Skeletal muscle satellite cell (primary cell): Measurements from ENCODE around the gene MDFIC.

Source experiments
- H3K27me3 ChIP-seq: 2 replicates; pipeline ENCODE4 v1.7.0; 2013; ENCODE audit warnings: low read length; ENCODE audit not compliant: control insufficient read depth, insufficient read depth
- H3K36me3 ChIP-seq: 2 replicates; pipeline ENCODE4 v1.7.0; 2013; ENCODE audit warnings: mild to moderate bottlenecking, control low read depth, low read length; ENCODE audit not compliant: insufficient read depth
- H3K4me1 ChIP-seq: 2 replicates; pipeline ENCODE4 v1.7.0; 2013; ENCODE audit warnings: low read length; ENCODE audit not compliant: control insufficient read depth, insufficient read depth
- H3K4me2 ChIP-seq: 2 replicates; pipeline ENCODE4 v1.7.0; 2013; ENCODE audit warnings: mild to moderate bottlenecking, low read length
- H3K4me3 ChIP-seq: 2 replicates; pipeline ENCODE4 v1.7.0; 2013; ENCODE audit warnings: low read length
- H3K9ac ChIP-seq: 2 replicates; pipeline ENCODE4 v1.7.0; 2013; ENCODE audit warnings: mild to moderate bottlenecking, low read depth, low read length, moderate library complexity
- H3K9me3 ChIP-seq: replicated peaks from 2 replicates; pipeline ENCODE4 v1.7.0; 2013; ENCODE audit warnings: mild to moderate bottlenecking, control low read depth, low read length

The MDFIC gene

DNA sequence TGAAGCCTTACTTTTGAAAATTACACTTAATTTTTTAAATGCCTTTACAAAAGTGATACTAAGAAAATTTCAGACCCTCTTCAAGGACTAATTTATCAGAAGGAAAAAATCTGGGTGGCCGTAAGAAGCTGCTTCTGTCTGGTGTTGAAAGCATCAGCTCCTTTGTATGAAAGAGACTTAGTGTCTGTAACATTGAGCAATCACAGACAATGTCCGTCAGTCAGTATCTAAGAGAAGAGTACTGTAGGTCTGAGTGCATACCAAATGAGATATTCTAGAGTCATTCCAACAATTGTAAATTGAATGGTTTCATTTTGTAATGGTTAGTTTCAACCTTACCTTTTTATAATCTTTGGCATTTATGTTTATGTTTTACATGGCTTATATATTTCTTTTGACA lies 11.1 kb upstream of the MDFIC start:
- Histone ChIP-seq H3K36me3 (no peaks in the 10 kb centered on the region), H3K9me3 (no peaks in the 10 kb centered on the region), H3K4me1 (no peaks in the 10 kb centered on the region), H3K4me2 (no peak overlapping the region), H3K9ac (no peak overlapping the region), H3K4me3 (no peak overlapping the region), H3K27me3 (no peaks in the 10 kb centered on the region)

GRCh38 chr7:114911411-114911810 lies 10.5 kb upstream of the MDFIC start:
- Histone ChIP-seq H3K4me3 (no peak overlapping the region), H3K4me1 (no peaks in the 10 kb centered on the region), H3K27me3 (no peaks in the 10 kb centered on the region), H3K9me3 (no peaks in the 10 kb centered on the region), H3K9ac (no peak overlapping the region), H3K36me3 (no peaks in the 10 kb centered on the region), H3K4me2 (no peak overlapping the region)

- no peaks in the 10 kb centered on the region for H3K27me3 ChIP-seq
- H3K9me3 ChIP-seq, result no peaks in the 10 kb centered on the region
- no peaks in the 10 kb centered on the region for H3K36me3 ChIP-seq
- H3K4me2 ChIP-seq, result no peak overlapping the region
- H3K4me3 ChIP-seq, result no peak overlapping the region
- peaks cover under 1% of the 10 kb centered on the region for H3K4me1 ChIP-seq
- no peak overlapping the region for H3K9ac ChIP-seq
These were observed 5.5 kb upstream of the MDFIC start for GRCh38 chr7:114916261-114916892.

DNA sequence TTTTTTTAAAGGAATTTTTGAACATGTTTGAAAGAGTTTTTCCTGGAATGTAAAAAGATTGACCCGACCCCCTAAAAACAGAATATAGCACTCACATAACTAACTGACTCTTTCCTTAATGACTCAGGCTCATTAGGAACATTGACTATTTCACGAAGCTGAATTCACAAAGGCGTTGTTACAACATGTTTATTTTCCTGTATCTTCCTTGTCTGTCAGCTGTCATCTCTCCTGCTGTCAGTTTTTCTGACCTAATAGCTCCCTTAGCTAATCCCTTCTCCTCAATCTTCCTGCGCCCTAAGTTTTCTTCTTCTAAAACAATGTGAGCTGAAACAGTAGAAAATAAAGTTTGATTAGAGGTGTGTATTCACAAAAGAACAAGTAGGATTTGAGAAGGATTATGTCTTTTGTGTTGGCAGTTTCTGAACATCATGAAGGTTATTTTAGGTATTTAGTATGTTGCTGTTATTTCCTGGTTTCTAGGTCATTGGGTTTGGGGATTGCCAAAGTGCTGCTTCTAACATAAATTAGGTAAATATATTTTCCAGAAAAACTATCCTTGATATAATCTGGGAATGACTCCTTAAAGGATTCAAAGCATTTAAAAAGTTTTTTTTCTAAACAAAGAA lies 4.6 kb upstream of the MDFIC start:
- H3K4me3 ChIP-seq, result no peak overlapping the region
- no peak overlapping the region for H3K9ac ChIP-seq
- H3K4me2 ChIP-seq, result no peak overlapping the region

GRCh38 chr7:114919587-114919986 lies 2.3 kb upstream of the MDFIC start:
- Histone ChIP-seq H3K36me3 (no peaks in the 10 kb centered on the region), H3K27me3 (no peaks in the 10 kb centered on the region), H3K4me1 (peaks cover 19% of the 10 kb centered on the region), H3K9ac (no peak overlapping the region), H3K9me3 (no peaks in the 10 kb centered on the region), H3K4me2 (no peak overlapping the region), H3K4me3 (no peak overlapping the region)

More for the DNA sequence above, 4.6 kb upstream of the MDFIC start:
- H3K9me3 ChIP-seq, result no peaks in the 10 kb centered on the region
- H3K27me3 ChIP-seq, result no peaks in the 10 kb centered on the region
- peaks cover 9% of the 10 kb centered on the region for H3K4me1 ChIP-seq
- H3K36me3 ChIP-seq, result no peaks in the 10 kb centered on the region

DNA sequence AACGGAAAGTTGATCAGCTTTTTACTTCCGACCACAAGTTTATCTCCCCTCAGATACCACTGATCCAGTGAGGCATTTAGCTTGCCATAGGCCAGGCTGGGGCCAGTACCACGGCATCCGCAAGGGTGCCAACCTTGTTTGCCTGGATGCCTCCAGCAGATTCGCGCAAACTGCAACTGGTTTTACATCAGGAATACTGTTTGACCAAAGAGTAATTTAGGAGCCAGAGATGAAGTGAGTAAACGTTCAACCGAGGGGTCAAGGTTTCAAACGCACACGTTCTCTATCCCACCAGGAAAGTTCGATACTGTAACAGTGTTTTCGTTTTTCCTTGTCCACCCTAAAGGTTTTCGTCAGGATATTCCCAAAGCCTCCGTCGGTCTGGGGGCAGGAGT lies 266 bp upstream of the MDFIC start:
- no peaks in the 10 kb centered on the region for H3K27me3 ChIP-seq
- H3K36me3 ChIP-seq, result peaks cover 5% of the 10 kb centered on the region
- H3K9ac ChIP-seq, result peak overlapping the region; percentile 91
- peak overlapping the region; percentile 77 for H3K4me3 ChIP-seq
- peaks cover 19% of the 10 kb centered on the region for H3K4me1 ChIP-seq
- no peaks in the 10 kb centered on the region for H3K9me3 ChIP-seq
- peak overlapping the region; percentile 81 for H3K4me2 ChIP-seq

- no peaks in the 10 kb centered on the region for H3K27me3 ChIP-seq
- H3K9ac ChIP-seq, result peak overlapping the region; percentile 91
- H3K36me3 ChIP-seq, result peaks cover 8% of the 10 kb centered on the region
- H3K4me2 ChIP-seq, result peak overlapping the region; percentile 81
- H3K9me3 ChIP-seq, result no peaks in the 10 kb centered on the region
- H3K4me1 ChIP-seq, result peaks cover 19% of the 10 kb centered on the region
- peak overlapping the region; percentile 77 for H3K4me3 ChIP-seq
These were observed 933 bp downstream of the MDFIC start for GRCh38 chr7:114922652-114923402.

- Histone ChIP-seq H3K4me2 (peak overlapping the region; percentile 81), H3K36me3 (peaks cover 11% of the 10 kb centered on the region), H3K9me3 (no peaks in the 10 kb centered on the region), H3K4me1 (peaks cover 19% of the 10 kb centered on the region), H3K27me3 (no peaks in the 10 kb centered on the region), H3K4me3 (peak overlapping the region; percentile 77), H3K9ac (peak overlapping the region; percentile 91)
These were observed 1.5 kb downstream of the MDFIC start for GRCh38 chr7:114923403-114923713.

DNA sequence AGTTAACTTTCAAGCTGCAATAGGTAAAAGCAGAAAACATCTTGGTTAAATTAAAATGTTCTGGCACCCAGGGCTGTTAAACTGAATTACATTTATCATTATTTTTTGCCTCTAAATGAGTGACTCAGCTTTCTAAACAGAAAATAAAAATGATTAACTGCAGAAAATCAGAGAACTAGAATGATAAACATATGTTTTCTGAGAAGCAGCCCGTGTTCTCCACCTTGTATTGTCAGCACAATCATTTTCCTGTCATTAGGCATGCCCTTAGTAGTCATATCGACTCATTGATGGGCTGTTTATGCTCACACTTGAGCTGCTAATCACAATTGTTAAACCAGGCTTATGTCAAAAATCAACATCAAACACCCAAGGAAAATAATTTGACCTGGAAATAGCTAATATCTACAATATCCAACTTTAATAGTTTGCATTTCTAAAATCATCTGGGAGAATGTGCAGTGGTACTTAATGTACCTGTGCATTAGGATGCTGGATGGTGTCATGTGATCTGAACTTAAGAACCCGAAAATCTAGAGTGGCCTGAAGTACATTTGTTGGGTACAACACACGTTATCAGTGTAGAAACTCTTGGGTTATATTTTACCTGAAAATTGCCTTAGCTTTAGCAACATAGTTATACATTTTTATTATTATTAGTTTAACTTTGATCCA lies 2.3 kb downstream of the MDFIC start:
- Histone ChIP-seq H3K9me3 (no peaks in the 10 kb centered on the region), H3K9ac (peak overlapping the region; percentile 91), H3K4me2 (peak overlapping the region; percentile 81), H3K4me3 (peak overlapping the region; percentile 77), H3K4me1 (peaks cover 19% of the 10 kb centered on the region), H3K27me3 (no peaks in the 10 kb centered on the region), H3K36me3 (peaks cover 13% of the 10 kb centered on the region)

- Histone ChIP-seq H3K9ac (no peak overlapping the region), H3K27me3 (no peaks in the 10 kb centered on the region), H3K4me3 (no peak overlapping the region), H3K4me2 (no peak overlapping the region), H3K36me3 (peaks cover 13% of the 10 kb centered on the region), H3K4me1 (peaks cover 31% of the 10 kb centered on the region), H3K9me3 (no peaks in the 10 kb centered on the region)
These were observed 3.5 kb downstream of the MDFIC start for GRCh38 chr7:114925434-114925833.

- peaks cover 39% of the 10 kb centered on the region for H3K4me1 ChIP-seq
- H3K4me3 ChIP-seq, result no peak overlapping the region
- H3K9me3 ChIP-seq, result no peaks in the 10 kb centered on the region
- H3K4me2 ChIP-seq, result no peak overlapping the region
- H3K36me3 ChIP-seq, result peaks cover 13% of the 10 kb centered on the region
- no peaks in the 10 kb centered on the region for H3K27me3 ChIP-seq
- no peak overlapping the region for H3K9ac ChIP-seq
These were observed 6.2 kb downstream of the MDFIC start for GRCh38 chr7:114928060-114928459.
